GM12891 (cell line): ENCODE measurements around the gene HDAC9.

Source experiments
- DNase-seq: peaks from one replicate; pipeline ENCODE4 v3.0.0; 2011; ENCODE audit warnings: low spot score; ENCODE audit not compliant: insufficient read length
- FAIRE-seq: peaks from 2 replicates; lab custom pipeline; 2011; peaks lifted over from hg19 to GRCh38; lab: Jason Lieb, UNC
- PAX5 ChIP-seq: IDR thresholded peaks from 2 replicates; pipeline ENCODE4 v1.6.1; 2011; ENCODE audit warnings: low read length, moderate library complexity, mild to moderate bottlenecking; ENCODE audit not compliant: insufficient read depth, severe bottlenecking
- POLR2A ChIP-seq: IDR thresholded peaks from 2 replicates; pipeline ENCODE4 v1.6.1; 2011; ENCODE audit warnings: low read depth, low read length, control low read depth
- POLR2AphosphoS5 ChIP-seq: IDR thresholded peaks from 2 replicates; pipeline ENCODE4 v1.6.1; 2011; ENCODE audit warnings: low read depth, low read length, control low read depth
- POU2F2 ChIP-seq: IDR thresholded peaks from 2 replicates; pipeline ENCODE4 v1.6.1; 2011; ENCODE audit warnings: low read depth, mild to moderate bottlenecking, control low read depth, low read length, moderate library complexity
- SPI1 ChIP-seq: IDR thresholded peaks from 2 replicates; pipeline ENCODE4 v1.6.1; 2011; ENCODE audit warnings: low read depth, low read length, control low read depth
- TAF1 ChIP-seq: IDR thresholded peaks from 2 replicates; pipeline ENCODE4 v1.6.1; 2011; ENCODE audit warnings: low read depth, low read length, control low read depth

The HDAC9 gene

DNA sequence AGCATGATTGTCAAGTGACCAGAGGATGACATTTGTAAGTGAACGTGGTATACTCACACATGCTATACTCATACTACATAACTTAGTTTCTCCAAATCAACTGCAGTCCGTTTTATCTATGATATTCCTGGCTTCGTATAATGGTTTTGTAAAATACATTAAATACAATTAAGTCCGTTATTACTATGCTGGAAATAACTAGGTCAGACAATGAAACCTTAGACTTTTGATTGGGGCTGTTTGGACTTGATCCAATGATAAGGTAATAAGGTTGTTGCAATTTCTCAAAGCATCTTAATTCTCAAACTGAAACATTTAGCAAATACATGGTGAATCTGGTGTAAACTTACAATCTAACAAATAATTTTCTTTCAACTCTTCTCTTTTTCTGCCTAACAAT lies 504.9 kb downstream of the HDAC9 start:
- DNase-seq (no peak), FAIRE-seq (no peak)
- no peak for TF ChIP-seq TAF1

DNA sequence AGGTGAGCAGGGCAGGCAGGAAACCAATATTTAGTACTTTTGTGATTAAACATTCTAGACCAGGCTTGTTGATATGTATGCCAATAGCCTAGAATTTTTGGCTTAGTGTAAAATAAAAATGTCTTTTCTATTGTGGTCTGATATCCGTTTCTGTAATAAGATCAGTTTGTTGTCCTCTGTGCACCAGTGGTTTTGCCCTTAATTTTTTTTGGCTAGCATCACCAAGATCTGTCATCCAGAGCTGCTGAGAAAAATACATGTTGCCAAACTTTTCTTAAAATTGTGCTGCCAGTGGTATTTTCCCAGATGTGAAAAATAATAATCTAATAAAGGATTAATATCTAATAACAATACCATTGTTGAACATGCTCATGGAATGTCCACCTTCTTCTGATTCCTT lies 506.3 kb downstream of the HDAC9 start:
- no peak for TF ChIP-seq POLR2A
- no peak for TF ChIP-seq PAX5
- no peak for TF ChIP-seq POLR2AphosphoS5
- no peak for TF ChIP-seq TAF1
- TF ChIP-seq POU2F2 = no peak
- no peak for TF ChIP-seq SPI1
- no peak for DNase-seq
- no peak for FAIRE-seq

DNA sequence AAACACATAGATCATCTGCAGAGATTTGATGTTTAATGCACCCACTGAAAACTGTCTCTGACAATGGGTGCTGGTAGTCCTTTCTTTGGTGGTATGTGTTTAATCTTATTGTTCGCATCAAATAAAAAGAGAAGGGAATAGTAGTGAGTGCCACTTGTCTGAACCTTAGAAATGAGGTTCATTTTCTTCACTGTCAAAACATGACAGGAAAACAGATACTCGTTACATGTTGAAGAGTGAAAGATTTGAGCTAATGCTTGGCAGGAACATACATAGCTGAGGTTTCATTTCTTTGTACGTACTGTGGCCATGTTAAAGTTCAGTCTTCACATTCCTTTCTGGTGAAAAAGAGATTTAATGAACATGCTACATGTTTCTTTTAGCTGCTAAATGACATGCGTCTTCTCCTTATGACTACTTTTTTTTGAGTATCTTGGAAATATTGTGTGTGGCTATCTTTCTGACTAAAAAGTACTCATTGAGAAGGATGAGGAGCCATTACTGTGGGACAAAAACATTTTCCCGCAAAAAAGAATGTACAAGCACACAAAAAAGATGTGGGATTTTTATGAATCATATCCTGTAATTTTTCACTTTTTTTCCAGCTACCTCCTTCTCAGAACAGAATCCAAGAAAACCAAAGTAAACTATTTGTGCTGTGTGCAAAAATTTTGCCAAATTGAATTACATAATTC lies 513.8 kb downstream of the HDAC9 start:
- FAIRE-seq (no peak), DNase-seq (no peak)
- no peak for TF ChIP-seq PAX5

DNA sequence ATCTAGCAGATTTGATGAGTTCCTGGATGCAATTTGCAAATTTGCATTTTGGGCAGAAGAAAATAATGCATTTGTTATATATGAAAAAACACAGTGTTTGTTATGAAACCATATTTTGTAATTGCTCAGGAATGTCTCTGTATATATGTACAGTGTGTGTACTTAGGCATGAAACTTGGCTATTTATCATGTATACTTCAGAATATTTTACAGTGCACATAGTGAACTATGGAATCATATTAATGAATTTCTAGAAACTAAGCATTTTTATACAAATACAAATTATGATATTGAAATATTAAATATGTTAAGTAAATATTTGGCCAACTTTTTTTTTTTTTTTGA lies 514.4 kb downstream of the HDAC9 start:
- DNase-seq = no peak
- FAIRE-seq = no peak
- TF ChIP-seq POLR2A (no peak), POLR2AphosphoS5 (no peak), SPI1 (no peak), PAX5 (no peak), POU2F2 (no peak), TAF1 (no peak)

DNA sequence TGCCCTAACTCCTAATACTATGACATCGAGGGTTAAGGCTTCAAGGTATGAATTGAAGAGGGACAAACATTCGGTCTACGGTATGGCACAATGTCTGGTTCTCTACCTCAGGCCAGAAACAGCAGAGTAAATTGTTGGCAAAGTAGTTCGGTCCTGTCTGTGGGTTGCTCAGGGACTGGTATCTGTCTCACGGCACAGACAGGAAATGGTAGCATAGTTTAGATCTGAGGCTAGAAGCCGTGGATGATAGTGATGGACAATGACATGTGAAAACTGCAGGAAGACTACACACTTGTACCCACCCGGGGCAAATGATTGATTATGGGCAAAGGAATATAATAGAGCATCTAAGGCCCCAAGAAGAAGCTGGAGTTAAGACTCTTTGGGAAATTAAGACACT lies 515.7 kb downstream of the HDAC9 start:
- DNase-seq (no peak), FAIRE-seq (no peak)
- no peak for TF ChIP-seq POLR2AphosphoS5
- TF ChIP-seq POLR2A = no peak
- no peak for TF ChIP-seq PAX5
- no peak for TF ChIP-seq TAF1
- TF ChIP-seq SPI1 = no peak
- TF ChIP-seq POU2F2 = no peak

DNA sequence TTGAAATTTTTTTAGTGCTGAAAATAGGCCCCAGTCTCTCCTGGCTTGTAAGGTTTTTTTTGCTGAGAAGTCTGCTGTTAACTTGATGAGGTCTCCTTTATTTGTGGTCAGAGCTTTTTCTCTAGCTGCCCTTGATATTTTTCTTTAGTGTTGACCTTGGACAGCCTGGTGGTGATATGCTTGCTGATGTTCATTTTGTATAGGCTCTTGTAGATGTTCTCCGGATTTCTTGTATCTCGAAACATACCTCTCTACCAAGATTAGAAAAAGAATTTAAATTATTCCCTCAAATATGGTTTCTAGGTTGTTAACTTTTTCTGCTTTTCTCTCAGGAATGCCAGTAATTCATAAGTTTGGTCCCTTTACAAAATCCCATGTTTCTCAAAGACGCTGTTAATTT lies 519.5 kb downstream of the HDAC9 start:
- no peak for FAIRE-seq
- DNase-seq = no peak
- TF ChIP-seq POU2F2 (no peak), SPI1 (no peak), PAX5 (no peak), TAF1 (no peak), POLR2AphosphoS5 (no peak), POLR2A (no peak)

DNA sequence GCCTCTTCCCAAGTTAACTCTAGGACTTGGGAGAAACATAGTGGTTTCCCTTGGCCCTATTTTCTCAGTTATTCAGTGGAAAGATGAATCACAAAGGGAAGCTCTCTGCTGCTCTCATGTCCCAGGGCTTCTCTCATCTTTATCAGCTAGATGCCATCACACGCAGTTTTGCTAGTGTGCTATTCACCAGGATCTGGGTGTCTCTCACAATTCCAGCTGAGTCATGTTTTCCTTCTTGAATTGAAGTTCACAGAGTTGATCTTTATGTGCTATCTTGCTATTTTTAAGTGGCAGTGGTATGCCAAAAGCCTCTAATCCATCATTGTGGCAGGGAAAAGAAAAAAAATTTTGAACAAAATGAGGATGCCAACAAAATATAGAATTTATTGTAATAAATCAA lies 520.6 kb downstream of the HDAC9 start:
- no peak for FAIRE-seq
- no peak for DNase-seq
- TF ChIP-seq TAF1 (no peak), POLR2A (no peak), POLR2AphosphoS5 (no peak), PAX5 (no peak), SPI1 (no peak), POU2F2 (no peak)

DNA sequence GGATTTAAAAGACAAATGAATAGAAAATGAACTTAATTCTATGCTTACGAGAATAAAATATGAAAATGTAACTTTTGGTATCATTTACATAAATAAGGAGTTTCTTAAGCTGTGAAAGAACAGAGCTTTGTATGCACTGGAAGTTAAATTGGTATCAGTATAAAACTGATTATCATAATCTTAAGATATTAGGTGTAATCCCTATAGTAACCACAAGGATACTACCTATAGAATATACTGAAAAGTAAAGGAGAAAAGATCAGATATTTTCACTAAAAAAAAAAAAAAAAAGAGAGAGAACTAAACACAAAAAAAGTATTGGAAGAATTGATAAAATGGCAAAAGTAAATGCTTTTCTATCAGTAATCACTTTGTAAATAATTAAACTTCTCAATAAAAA lies 521.8 kb downstream of the HDAC9 start:
- DNase-seq = no peak
- no peak for FAIRE-seq
- no peak for TF ChIP-seq POLR2A
- TF ChIP-seq TAF1 = no peak
- TF ChIP-seq POU2F2 = no peak
- TF ChIP-seq POLR2AphosphoS5 = no peak
- TF ChIP-seq SPI1 = no peak
- TF ChIP-seq PAX5 = no peak

DNA sequence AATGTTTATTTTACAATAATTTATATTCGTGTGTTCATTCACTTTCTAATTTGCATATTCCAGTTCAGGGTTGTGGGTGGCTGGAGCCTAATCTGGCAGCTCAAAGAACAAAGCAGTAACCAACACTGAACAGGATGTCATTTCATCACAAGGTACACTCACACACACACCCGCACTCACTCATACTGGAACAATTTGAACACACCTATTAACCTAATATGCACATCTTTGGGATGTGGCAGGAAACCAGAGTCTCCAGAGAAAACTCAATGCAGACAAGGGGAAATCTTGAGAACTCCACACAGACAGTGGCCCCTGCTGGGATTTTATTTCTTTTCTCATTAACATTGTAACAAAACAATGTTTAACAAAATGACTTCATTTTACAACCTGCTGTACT lies 524.5 kb downstream of the HDAC9 start:
- DNase-seq (no peak), FAIRE-seq (no peak)
- no peak for TF ChIP-seq PAX5

DNA sequence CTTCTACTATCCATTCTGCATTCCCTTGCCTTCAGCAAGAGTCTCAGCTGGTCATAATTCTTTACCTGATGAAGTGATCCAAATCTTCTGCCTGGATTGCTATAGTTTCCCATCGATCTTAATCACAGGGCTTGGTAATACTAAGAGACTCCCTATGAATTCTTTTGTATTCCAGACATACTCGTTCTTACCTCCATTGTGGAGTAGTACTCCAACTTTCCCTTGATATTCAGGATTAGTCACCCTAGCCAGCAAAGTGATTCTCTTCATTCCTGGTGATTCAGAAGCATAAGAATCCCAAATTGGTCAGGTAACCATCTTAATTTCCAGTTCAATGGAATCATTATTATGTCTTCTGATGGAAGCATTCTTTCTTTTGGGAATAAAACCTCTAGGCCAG lies 525.2 kb downstream of the HDAC9 start:
- DNase-seq (no peak), FAIRE-seq (no peak)
- no peak for TF ChIP-seq SPI1
- no peak for TF ChIP-seq POLR2AphosphoS5
- TF ChIP-seq POU2F2 = no peak
- TF ChIP-seq PAX5 = no peak
- TF ChIP-seq POLR2A = no peak
- no peak for TF ChIP-seq TAF1

DNA sequence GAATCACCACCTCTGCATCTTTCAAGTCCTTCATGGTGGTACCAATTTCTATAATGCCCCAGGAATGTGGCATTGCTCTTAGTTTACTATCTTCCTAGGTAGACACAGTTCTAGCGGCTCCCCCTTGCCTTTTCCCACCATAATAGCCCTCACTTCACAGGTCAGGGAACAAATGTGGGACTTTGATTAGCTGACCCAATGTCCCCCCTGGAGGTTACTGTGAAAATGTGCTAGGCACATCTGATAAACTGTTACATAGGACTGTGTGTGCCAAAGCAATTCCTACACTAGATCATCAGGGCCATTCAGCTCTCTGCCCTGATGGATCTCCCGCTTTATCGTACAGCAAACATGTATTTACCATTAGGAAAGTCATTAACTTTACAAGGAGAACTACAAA lies 527.9 kb downstream of the HDAC9 start:
- TF ChIP-seq TAF1 (no peak), POLR2AphosphoS5 (no peak), POU2F2 (no peak), SPI1 (no peak), PAX5 (no peak), POLR2A (no peak)
- DNase-seq (no peak), FAIRE-seq (no peak)
